ENCODE measurements around the gene SORCS2. TPM values are rescaled to one million over a fixed set of nuclear protein-coding genes. Genes with fewer than 3 reads are reported as not detected.

The SORCS2 gene
- total RNA-seq, 1 donor from 2014 or later: 13.4 TPM

GRCh38 chr4:7477695-7478094, 285.4 kb downstream of the SORCS2 start:
- DNase-seq: no peak

GRCh38 chr4:7478665-7479064, 286.3 kb downstream of the SORCS2 start:
- DNase-seq: no peak

GRCh38 chr4:7480423-7480822, 288.1 kb downstream of the SORCS2 start:
- DNase-seq: no peak

- no peak for DNase-seq
Observed at GRCh38 chr4:7481227-7481626, 288.9 kb downstream of the SORCS2 start.

- DNase-seq: no peak
Observed at GRCh38 chr4:7485096-7485495, 292.8 kb downstream of the SORCS2 start.

- no peak for DNase-seq
Observed at GRCh38 chr4:7486101-7486500, 293.8 kb downstream of the SORCS2 start.

- peak; percentile 57 for DNase-seq
Observed at GRCh38 chr4:7487502-7487901, 295.2 kb downstream of the SORCS2 start.

- DNase-seq: no peak
Observed at GRCh38 chr4:7487998-7488671, 295.8 kb downstream of the SORCS2 start.

- DNase-seq: no peak
Observed at GRCh38 chr4:7491915-7492314, 299.6 kb downstream of the SORCS2 start.

- DNase-seq: peak; percentile 56
Observed at GRCh38 chr4:7498446-7499200, 306.3 kb downstream of the SORCS2 start.

GRCh38 chr4:7499661-7500060, 307.3 kb downstream of the SORCS2 start:
- no peak for DNase-seq

GRCh38 chr4:7500404-7500803, 308.1 kb downstream of the SORCS2 start:
- DNase-seq: no peak

GRCh38 chr4:7501314-7501713, 309.0 kb downstream of the SORCS2 start:
- no peak for DNase-seq

GRCh38 chr4:7501873-7502272, 309.5 kb downstream of the SORCS2 start:
- no peak for DNase-seq

- no peak for DNase-seq
Observed at GRCh38 chr4:7503559-7504249, 311.4 kb downstream of the SORCS2 start.

- DNase-seq: no peak
Observed at GRCh38 chr4:7505116-7505900, 313.0 kb downstream of the SORCS2 start.

GRCh38 chr4:7506119-7506518, 313.8 kb downstream of the SORCS2 start:
- DNase-seq: peak; percentile 75

- no peak for DNase-seq
Observed at GRCh38 chr4:7506572-7506971, 314.2 kb downstream of the SORCS2 start.

GRCh38 chr4:7507381-7507780, 315.0 kb downstream of the SORCS2 start:
- DNase-seq: no peak

GRCh38 chr4:7510066-7510465, 317.7 kb downstream of the SORCS2 start:
- DNase-seq: no peak

- DNase-seq: no peak
Observed at GRCh38 chr4:7510538-7510937, 318.2 kb downstream of the SORCS2 start.

GRCh38 chr4:7511525-7511924, 319.2 kb downstream of the SORCS2 start:
- peak; percentile 84 for DNase-seq

GRCh38 chr4:7512428-7512827, 320.1 kb downstream of the SORCS2 start:
- no peak for DNase-seq
